ENCODE results near the gene SGTA.
"Not testable (repeated sequence)": the region's sequence is repeated elsewhere in the genome, so short reads cannot be mapped to it uniquely, and the experiment has no call there.

The SGTA gene

GRCh38 chr19:2796659-2797266, 13.7 kb upstream of the SGTA start:
- TF ChIP-seq, protein P1, sequence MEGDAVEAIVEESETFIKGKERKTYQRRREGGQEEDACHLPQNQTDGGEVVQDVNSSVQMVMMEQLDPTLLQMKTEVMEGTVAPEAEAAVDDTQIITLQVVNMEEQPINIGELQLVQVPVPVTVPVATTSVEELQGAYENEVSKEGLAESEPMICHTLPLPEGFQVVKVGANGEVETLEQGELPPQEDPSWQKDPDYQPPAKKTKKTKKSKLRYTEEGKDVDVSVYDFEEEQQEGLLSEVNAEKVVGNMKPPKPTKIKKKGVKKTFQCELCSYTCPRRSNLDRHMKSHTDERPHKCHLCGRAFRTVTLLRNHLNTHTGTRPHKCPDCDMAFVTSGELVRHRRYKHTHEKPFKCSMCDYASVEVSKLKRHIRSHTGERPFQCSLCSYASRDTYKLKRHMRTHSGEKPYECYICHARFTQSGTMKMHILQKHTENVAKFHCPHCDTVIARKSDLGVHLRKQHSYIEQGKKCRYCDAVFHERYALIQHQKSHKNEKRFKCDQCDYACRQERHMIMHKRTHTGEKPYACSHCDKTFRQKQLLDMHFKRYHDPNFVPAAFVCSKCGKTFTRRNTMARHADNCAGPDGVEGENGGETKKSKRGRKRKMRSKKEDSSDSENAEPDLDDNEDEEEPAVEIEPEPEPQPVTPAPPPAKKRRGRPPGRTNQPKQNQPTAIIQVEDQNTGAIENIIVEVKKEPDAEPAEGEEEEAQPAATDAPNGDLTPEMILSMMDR (IDR thresholded peaks at IDR 0.05; ENCODE audit: low read depth, low read length), result no peak
- no peak overlapping the region for H3K4me3 ChIP-seq (ENCODE audit: low read depth, low read length)

- no peak overlapping the region for H3K4me3 ChIP-seq (ENCODE audit: low read depth, low read length)
- TF ChIP-seq, protein P1 (IDR thresholded peaks at IDR 0.05; ENCODE audit: low read depth, low read length), result no peak
Observed at GRCh38 chr19:2795827-2796658, 13.0 kb upstream of the SGTA start.

GRCh38 chr19:2793577-2793976, 10.5 kb upstream of the SGTA start:
- TF ChIP-seq, protein P1 (IDR thresholded peaks at IDR 0.05; ENCODE audit: low read depth, low read length), result no peak
- H3K4me3 ChIP-seq (ENCODE audit: low read depth, low read length), result no peak overlapping the region

DNA sequence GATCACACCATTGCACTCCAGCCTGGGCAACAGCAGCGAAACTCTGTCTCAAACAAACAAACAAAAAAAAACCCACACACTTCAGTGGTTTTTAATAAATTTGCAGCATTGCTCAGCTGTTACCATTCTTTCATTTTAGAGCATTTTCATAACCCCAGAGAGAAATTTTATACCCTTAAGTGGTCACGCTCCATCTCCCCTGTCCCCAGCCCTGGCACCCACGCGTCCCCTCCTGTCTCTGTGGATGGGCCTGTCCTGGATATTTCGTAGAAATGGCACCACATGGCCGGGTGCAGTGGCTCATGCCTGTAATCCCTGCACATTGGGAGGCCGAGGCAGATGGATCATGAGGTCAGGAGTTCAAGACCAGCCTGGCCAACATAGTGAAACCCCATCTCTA, 10.1 kb upstream of the SGTA start:
- TF ChIP-seq, protein P1 (IDR thresholded peaks at IDR 0.05; ENCODE audit: low read depth, low read length), result no peak
- H3K4me3 ChIP-seq (ENCODE audit: low read depth, low read length), result no peak overlapping the region

- not testable (repeated sequence) for H3K4me3 ChIP-seq (ENCODE audit: low read depth, low read length)
Observed at GRCh38 chr19:2792666-2793065, 9.6 kb upstream of the SGTA start.

DNA sequence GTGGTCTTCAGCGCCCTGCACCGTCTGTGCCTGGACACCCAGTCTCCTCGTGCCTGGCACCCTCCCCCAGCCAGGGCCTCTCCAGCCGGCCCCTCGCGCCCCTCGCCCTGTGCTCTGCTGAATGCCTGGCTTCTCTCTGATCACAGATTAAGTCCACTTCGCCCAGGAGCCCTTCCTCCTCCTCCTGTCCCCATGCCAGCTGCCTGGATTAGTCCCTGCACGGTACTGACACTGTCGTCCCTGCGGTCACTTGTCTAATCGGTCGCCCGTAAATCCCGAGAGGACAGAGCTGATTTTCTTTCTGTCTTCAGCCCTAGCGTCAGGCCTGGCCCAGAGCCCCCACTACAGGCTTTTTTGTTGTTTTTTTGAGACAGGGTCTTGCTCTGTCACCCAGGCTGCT, 8.8 kb upstream of the SGTA start:
- no peak overlapping the region for H3K4me3 ChIP-seq (ENCODE audit: low read depth, low read length)
- TF ChIP-seq, protein P1 (IDR thresholded peaks at IDR 0.05; ENCODE audit: low read depth, low read length), result no peak

DNA sequence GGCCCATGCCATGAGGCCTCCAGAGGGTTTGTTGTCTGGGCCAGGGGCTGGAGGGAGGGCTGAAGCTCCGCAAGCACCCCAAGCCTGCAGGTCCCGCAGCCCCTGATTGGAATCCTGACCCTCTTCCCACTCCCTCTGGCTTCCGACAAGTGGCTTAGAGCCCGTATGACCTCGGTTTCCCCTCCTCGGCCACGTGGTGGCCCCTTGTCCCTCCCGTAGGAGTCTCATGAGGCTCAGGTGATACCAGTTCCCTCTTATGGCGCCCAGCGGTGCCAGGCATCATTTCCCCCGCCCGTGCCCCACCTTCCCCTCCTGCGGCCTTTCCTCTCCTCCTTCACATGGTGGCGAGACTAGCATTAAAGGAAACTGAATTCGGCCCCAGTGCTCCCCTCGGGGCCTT, 8.4 kb upstream of the SGTA start:
- H3K4me3 ChIP-seq (ENCODE audit: low read depth, low read length), result no peak overlapping the region
- TF ChIP-seq, protein P1 (IDR thresholded peaks at IDR 0.05; ENCODE audit: low read depth, low read length), result no peak
